ENCODE data around the gene DHX30.

The DHX30 gene

DNA sequence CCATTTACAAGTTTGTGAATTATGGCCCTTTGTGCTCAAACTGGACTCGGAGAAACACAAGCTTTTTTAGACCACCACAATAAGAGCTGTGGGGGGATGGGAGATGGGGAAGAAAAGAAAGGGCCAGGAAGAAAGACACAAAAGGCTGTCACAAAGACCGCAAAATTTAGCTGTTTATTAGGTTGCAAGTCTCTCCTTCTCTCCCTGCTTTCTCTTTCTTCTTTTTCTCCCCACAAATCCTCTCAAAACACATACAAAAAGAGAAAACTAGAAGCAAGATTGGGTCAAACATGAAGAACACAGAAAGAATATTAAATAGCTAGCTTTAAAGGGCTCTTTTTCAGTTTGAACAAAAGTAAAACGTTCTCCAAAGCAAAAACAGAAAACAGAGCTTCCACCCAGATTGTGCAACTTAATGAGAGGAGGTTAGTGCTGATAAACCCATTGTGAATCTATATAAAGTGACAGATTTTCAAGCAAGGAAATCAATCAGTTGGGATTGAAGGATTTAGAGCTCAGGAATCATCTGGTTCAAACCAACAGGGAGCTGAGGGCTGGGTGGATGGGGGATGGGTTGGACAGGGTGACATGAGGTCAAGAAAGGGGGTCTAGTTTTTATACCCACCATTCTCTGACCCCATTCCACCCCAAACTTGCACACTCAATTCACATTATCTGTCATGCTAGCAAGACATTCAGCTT lies 87.3 kb downstream of the DHX30 start:
- DNase-seq, result no peak

DNA sequence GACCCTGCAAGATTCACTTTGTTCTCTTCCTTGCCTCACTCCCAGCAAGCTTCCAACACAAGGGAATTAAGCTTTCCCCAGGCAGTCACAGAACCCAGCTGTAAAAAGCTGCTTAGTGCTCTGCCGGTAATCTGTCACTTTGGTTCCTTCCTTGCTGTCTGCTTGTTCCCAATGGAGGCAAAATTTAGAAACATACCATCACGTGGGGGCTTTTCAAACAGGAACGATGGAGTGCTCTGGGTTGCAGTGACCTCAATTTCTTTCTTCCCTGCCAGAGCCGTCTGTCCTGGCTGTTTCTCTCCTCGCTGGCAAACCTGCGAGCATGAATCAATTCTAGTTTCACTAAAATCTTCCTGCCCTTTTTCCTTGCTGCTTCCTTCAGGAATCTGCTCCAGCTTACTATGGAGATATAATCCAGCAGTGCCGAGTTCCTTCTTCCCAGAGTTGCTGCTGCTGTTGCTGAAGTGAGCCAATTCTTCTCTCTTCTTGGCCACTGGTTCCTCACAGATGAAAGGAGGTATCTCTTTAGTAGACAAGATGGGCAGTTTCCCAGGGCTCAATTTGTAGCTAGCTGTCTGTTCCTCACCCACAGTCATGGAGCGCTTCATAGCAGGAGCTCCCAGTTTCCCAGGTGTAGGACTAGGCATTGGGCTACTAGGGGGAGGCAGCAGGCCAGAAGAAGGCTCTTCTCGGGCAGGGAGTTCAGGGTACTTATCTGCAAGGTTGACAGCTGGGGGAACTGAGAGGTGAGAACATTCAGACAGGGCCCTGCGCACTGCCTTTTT lies 88.1 kb downstream of the DHX30 start:
- DNase-seq, result no peak

DNA sequence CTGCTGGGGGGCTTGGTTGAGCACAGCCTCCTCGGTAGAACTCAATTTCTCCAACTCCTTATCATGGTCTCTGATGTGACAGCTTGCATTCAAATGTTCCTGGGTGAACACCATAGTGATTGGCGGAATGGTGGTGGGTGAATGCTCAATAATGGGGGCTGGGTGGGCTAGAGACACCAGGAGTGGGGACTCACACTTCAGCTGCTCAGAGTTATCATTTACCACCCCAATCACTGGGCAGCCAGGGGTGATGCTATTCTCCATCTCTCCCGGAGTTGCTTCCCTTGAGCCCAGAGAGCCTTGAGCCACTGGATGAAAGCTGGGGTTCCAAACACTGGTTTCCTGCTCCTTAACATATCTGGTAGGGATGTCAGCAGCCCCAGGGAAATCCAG lies 88.7 kb downstream of the DHX30 start:
- no peak for DNase-seq

DNA sequence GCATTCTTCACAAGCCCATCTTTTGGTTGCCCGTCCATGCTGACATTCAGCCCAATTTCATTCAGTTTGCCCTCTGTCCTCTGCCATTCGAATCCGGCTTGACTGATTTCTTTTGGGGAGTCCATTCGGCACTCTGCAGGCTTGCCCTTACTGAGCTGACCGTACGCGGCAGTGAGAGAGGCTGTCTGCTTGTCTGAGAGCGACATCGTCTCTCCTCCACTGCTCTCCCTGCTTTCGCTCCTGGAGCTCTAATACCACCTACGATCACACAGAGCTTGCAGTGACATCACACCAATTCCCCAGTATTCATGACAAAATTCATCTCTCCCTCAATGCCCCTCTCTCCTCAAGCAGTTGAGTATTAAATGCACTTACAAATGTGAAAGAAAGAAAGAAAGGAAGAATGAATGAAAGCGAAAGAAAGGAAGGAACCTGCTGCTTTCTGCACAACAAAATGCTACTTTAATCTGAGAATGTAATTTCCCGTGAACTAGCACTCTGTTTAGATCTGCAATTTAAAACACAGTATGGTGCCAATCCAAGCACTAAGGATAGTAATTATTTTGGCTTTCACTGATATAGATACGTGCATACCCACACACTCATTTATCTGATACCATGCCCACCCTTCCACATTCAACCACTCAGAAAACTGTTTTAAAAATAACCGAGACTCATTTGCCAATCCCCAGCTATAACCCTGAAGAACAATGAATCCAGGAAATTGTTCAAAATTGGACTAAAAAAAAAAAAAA lies 89.5 kb downstream of the DHX30 start:
- no peak for DNase-seq

DNA sequence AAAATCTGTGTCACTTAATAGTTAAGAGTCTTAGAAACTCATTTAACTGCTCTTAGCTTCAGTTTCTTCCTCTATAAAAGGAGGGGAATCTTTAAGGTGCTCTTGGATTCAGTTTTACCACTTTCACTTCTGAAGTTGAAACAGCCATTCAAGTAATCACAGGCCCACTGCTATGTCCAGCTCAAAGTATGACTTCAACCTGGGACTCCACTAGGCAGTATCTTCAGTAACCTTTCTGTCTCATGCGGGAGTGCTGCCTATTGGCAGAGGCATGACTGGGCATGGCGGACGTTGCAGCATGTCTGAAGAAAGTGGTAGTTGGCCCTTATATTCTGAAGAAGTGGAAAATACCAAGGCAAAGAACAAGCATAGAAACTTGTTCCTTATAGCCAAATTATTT lies 92.3 kb downstream of the DHX30 start:
- DNase-seq, result no peak

DNA sequence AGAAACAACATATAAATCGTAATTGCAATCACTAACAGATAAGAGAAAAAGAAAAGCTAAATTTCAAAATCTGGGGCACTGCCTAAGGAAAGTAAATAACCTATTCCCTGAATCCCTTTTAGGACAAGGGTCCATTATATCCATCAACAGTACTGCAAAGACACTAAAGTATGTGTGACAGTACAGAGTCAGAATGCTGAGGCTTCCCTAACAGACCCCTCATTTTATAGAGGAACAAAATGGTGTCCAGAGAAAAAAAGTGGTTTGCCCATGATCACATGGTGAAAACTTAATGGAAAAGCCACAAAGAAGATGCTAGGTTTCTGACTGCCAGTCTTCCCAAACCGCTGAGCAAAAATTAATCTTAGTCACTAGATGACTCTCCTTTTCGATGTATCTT lies 93.8 kb downstream of the DHX30 start:
- no peak for DNase-seq

DNA sequence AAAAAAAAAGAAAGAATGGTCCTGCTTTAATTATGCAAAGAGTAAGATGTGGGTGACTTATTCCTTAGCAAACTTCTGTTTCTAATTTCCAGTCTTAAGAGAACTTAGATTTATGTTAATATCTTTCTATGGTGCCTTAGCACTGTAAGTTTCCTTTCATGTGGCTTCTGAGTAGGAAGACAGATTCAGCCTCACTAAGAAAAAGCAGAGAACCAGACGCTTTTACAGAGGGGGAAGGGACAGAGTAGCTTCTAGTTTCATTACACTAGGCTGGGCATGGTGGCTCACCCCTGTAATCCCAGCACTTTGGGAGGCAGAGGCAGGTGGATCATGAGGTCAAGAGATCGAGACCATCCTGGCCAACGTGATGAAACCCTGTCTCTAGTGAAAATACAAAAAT lies 95.0 kb downstream of the DHX30 start:
- no peak for DNase-seq

DNA sequence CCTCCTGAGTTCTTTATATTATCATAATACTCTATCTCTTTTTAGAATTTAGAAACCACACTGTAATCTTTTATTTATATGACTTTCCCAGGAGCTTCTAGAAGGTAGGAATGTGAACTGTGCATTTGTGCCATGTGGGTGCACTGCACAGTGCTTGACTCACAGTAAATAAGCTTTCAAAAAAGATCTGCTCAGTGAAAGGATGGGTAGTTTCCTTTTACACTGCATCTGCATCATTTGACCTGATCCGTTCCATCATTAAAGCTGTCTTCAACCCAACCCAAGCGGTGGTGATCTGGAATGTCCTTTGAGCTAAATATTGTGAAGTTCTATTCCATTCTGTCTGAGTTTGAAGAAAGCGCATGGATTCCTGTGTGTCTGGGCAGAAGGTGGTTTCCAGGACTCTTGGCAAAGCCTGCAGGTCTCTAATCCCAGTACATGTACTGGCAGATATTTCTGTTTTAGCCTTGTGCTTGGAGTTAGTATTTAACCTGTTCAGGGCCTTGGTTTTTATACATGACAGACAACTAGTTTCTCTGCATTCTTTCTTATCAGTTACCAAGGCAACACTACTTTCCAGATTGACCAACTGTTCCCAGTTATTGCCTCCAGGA lies 96.7 kb downstream of the DHX30 start:
- no peak for DNase-seq
